T47D (cell line): Measurements from ENCODE around the gene FUT6.

Source experiments
- DNase-seq, 2 experiments: peaks; one replicate each; pipeline versions ENCODE4 v3.0.0 to v3.0.0-alpha.2; 2011 to 2012; ENCODE audit warnings: low read depth in 1 of 2, low spot score in 1 of 2
- JUND ChIP-seq: IDR thresholded peaks from 2 replicates; pipeline ENCODE4 v1.6.1; 2012; ENCODE audit warnings: low read depth
- in situ Hi-C: cut with HindIII; loops from 2 replicates; pipeline ENCODE4 v1.10.0; 2016; ENCODE audit warnings: low sequenced_read_pairs, low pct_unique_long_range_greater_than_20kb

FUT6 gene

DNA sequence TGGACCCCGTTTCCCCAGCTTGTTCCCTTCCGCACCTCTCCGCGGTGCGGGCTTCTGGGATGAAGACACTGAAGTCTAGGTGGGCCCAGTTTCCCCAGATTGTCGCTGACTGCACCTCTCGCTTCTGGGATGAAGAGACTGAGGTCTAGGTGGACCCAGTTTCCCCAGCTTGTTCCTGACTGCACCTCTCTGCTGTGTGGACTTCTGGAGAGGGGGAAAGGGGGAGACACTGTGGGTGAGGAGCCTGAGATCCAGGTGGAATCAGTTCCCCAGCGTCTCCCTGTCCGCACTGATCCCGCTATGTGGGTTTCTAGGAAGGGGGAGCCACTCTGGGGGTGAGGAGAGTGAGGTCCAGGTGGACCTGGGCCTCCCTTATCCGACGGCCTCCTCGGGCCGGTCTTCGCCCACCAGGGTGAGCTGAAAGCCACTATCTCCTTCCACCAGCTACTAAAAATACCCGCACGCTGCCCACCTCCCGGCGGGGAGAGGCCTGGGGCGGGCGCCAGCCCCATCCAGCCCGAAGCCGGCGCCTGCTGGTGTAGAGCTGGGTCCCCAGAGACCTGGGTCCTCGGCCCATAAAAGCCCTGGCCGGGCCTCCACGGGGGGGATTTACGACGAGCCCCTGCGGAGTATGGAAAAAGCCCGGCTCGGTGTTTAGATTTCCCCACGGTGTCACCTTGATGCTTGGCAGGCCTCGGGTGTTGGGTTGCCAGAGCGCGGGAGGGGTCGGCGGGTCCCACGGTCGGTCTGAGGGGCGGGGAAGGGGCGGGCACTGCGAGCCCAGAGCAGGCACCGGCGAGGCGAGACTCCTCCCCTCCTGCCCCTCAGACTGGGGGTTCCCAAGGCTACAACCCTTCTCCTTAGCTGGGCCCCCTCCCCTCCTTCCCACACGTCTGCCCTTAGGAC is 10.6 kb downstream of the FUT6 start:
- in situ Hi-C loops = no loop called here
- TF ChIP-seq JUND = no peak
- DNase-seq = no peak

DNA sequence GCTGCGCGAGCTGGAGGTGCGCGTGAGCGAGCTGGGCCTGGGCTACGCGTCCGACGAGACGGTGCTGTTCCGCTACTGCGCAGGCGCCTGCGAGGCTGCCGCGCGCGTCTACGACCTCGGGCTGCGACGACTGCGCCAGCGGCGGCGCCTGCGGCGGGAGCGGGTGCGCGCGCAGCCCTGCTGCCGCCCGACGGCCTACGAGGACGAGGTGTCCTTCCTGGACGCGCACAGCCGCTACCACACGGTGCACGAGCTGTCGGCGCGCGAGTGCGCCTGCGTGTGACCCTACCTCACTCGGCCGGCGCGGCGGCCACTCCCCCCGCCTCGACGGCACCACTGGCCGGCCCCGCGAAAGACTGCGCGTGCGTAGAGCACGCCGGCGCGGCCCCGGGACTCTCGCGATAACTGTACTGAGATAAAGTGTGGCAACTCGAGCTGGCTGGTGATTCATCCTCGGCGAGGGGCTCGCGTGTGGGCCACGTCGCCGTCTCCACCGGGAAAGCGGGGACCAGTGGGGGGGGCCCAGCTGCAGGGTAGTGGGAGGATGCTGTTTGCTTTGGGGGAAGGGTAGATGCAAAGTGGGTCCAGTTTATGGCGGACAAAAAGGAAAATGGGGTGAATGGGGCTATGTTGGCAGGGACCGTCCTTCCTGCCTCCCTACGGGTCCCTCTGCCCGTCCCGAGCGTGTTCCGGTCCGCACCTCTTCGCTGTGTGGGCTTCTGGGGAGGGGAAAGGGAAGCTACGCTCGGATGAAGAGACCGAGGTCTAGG is 11.4 kb downstream of the FUT6 start:
- in situ Hi-C loops = no loop called here
- TF ChIP-seq JUND = no peak
- DNase-seq = no peak

DNA sequence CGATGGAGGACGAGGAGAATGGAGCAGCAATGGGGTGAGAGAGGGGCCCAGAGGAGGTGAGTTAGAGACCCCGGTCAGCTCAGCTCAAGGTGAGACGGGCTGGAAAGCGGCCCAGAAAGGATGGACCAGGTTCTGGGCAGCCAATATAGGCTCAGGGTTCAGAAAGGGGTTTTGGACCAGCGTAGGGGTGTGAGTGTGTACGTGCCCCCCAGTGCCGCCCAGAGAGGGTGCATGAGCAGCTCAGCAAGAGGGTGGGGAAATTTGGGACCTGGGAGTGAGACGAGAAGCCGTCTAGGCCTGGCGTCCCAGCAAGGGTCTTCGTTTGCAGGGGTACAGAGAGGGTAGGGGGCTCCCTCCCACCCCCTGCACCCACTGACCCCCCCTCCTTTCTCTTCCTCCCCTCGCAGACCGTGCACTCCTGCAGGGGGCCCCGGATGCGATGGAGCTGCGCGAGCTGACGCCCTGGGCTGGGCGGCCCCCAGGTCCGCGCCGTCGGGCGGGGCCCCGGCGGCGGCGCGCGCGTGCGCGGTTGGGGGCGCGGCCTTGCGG is 12.1 kb downstream of the FUT6 start:
- in situ Hi-C loops = no loop called here
- DNase-seq = no peak
- TF ChIP-seq JUND = no peak

DNA sequence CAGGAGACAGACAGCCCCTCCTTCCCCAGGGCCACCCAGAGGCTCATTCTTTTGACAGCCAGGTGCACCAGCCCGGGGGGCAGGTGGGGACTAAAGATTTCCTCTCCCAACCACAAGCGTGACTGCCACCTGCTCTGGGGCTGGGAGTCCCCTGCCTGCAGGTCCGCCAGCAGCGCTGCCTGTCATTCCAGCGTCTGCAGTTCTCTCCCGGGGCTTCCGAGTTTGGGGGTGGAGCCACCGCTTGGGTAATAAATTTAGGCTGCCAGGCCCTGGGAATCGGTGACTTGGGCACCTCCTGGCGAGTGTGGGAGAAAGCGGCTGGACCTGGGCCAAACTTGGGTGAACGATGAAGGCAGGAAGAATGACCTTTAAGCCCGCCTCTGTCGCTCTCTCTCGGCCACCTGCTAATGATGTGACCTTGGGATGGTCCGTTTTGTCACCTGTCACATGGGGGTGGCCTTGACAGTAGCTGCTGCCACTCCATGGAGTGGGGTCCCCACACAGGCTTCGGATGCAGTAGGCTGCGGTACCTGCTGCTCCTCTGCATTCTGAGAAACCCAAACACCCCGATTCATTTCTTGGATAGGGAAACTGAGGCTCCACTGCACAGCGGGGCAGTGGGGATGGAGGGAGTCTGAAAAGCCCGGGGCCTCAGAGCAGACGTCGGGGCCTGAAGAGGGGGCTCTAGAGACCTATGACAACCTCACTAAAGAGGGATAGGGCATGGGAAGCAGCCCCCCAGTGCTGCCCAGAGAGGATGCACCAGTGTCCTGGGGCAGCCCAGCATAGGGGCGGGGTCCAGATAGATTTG is 12.8 kb downstream of the FUT6 start:
- no peak for TF ChIP-seq JUND
- in situ Hi-C loops = no loop called here
- peak; percentile 83 to 93 for DNase-seq

DNA sequence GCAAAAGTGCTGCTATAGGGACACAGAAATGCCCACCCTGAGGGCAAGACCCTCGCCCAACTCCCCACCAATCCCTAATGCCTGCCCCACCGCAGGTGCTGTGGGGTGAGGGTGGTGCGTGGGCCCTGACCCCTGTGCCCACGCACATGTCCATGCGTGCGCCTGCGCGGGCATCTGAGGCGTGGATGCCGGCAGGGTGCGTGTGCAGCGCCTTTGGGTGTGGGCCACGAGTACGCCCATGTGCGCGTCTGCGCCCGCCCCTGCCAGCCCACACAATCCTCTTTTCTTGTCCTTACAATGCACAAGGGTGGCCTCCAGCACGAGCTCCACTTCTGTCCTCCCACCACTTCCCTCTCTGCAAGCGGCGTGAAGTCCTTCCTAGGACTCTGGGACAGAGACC is 14.3 kb downstream of the FUT6 start:
- no peak for TF ChIP-seq JUND
- DNase-seq = no peak
- in situ Hi-C loops = no loop called here

DNA sequence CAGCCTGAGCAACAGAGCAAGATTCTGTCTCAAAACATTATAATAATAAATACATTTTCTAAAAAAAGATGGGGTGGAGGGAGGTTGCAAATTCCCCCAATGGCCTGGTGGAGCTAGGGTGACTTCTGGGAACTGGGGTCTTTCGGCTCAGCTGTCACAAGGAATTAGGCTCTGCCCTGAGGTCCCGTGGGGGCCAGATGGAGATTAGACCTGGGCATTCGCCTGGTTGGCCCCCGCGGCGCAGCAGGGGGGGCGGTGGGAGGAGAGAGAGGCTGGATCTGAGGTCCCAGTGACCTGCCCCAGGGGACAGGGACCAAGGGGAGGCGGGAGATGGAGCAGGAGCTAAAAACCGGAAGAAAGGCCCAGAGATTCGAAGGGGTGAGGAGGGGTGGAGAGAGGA is 14.8 kb downstream of the FUT6 start:
- DNase-seq = no peak
- in situ Hi-C loops = no loop called here
- TF ChIP-seq JUND = no peak

DNA sequence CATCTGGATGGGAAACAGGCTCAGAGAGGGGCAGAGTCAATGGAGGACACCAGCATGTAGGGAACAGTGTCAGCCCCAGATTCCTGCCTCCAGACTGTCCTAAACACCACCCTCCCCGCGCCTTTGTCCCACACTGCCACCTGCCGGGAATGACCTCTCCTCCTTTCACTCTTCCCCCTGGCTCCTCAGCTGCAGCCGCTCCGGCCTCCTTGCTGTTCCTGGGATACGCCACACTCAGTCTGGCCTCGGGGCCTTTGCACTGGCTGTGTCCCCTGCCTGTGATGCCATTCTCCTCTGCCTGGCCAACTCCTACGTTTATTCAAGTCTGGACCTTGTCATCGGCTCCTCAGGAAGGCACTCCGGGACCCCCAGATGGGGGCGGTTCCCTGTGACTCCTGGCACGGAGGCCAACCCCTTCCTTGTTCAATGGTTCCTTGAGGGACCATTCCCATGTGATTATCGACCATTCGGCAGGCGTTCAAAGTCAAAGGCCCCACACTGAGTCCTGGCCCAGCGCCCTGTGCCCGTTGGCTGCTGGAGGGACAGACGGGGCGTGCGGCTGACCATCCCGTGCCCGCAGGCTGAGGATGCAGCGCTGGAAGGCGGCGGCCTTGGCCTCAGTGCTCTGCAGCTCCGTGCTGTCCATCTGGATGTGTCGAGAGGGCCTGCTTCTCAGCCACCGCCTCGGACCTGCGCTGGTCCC is 15.8 kb downstream of the FUT6 start:
- DNase-seq = peak; percentile 72 to 75

DNA sequence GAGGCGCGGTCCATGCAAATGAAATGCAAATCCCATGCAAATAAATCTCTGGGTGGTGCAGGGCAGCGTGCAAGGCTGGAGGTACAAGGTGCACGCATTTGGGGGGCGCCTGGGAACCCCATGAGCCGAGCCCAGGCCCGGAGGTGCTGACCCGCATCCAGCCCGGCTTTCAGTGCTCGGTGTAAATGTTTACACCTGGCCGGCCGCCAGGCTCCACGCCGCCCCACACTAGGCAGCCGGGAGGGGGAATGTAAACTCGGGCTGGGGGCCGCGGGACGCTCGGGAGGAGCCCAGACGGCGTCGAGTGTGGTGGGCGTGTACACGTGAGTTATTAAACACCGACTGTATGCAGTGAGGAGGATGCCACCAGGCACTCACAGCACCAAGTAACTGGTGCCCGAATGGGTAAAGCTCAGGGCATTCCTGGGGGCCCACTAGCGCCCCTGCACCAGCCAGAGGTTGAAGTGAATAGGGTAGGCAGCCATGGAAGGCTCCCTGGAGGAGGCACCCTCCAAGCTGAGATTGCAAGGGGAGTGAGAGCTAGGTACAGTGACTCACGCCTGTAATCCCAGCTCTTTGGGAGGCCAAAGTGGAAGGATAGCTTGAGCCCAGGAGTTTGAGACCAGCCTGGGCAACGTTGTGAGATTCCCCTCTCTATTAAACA is 17.2 kb downstream of the FUT6 start:
- TF ChIP-seq JUND = no peak
- DNase-seq = no peak

More for the DNA sequence above, 15.8 kb downstream of the FUT6 start:
- TF ChIP-seq JUND = no peak
- in situ Hi-C loops = no loop called here

DNA sequence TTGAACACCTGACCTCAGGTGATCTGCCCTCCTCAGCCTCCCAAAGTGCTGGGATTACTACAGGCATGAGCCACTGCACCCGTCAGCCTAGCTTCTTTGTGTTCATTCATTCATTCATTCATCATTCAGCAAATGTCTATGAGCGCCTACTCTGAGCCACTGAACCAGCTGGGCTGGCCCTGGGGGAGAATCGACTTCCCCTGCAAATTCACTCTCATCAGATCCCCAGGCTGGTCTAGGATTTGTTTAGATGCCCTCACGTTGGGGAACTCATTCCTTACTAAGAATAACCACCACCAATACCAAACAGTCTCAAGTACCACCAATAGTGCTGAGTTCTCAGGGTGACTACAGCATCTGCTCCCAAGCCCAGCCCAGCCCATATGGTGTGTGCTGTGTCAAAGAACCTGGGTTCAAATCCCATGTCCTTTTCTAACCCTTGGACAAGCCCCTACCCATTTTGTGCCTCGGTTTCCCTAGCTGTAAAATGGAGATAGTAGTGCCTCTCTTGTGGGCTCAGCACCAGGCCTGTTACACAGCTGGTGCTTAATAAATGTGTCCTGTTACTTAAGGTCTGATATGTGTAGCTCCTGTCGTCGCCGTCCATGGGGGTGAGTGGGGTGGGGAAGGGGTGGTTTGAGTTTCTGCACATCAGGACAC is 17.9 kb downstream of the FUT6 start:
- in situ Hi-C loops = no loop called here
- DNase-seq = no peak

More for the DNA sequence above, 17.2 kb downstream of the FUT6 start:
- in situ Hi-C loops = no loop called here

DNA sequence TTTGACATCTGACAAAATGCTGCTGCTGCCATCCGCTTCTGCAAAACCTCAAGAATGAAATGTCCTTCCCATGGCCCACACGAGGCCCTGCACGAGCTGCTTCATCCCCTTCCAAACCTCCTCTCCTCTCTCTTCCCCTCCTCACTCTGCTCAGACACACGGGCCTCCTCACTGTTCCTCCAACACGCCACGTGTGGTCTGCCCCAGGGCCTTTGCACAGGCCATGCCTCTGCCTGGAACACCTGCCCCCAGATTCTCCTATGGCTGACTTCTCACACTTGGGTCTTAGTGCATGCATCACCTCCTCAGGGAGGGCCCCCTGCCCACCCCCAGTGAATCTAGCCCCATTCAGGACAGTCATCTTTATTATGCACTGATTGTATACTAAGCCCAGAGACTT is 18.7 kb downstream of the FUT6 start:
- DNase-seq = no peak
- TF ChIP-seq JUND = no peak
- in situ Hi-C loops = no loop called here

More for the DNA sequence above, 17.9 kb downstream of the FUT6 start:
- no peak for TF ChIP-seq JUND

DNA sequence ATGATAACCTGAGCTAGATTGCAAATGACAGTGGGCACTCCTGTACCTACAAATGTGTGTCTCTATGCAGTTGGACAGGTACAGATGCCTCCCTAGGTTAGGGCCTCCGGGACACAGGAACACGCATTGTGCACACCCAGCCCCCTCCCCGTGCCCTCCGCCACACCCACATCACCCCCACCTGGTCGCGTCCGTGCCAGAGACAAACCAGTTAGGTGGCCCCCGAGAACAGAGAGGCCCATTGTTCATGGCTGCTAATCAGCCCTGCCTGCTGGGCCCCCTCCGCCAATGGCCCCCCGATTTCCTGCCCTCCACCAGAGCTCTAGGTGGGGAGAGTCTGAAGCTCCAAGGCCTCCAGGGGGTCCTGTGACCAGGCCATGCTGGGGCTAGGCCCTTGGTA is 20.9 kb downstream of the FUT6 start:
- in situ Hi-C loops = no loop called here
- no peak for DNase-seq
- no peak for TF ChIP-seq JUND
